ENCODE data around the gene MCM5. TPM values are rescaled to one million over a fixed set of nuclear protein-coding genes. Genes with fewer than 3 reads are reported as not detected.
"Not testable (repeated sequence)": the region's sequence is repeated elsewhere in the genome, so short reads cannot be mapped to it uniquely, and the experiment has no call there.

Gene MCM5
- total RNA-seq, 6 experiments from 2014 or later: 6.7 to 35.9 (median 13.4) TPM

GRCh38 chr22:35361001-35361558, 38.9 kb upstream of the MCM5 start:
- Histone ChIP-seq H3K4me3 (no peak overlapping the region), H3K27ac (no peak overlapping the region), H3K36me3 (no peaks in the 10 kb centered on the region), H3K4me1 (peaks cover 0 to 3% (median 0%) of the 10 kb centered on the region in 4 donors), H3K27me3 (no peaks in the 10 kb centered on the region), H3K9me3 (no peaks in the 10 kb centered on the region)
- ATAC-seq (no peak), DNase-seq (no peak)
- WGBS (ENCODE audit: insufficient coverage, low coverage, low lambda C conversion rate, missing lambda C conversion rate): 11% methylated on average over 3 of the region's 6 CpGs
- TF ChIP-seq POLR2A (IDR thresholded peaks at IDR 0.05): no peak
- TF ChIP-seq, protein P1, sequence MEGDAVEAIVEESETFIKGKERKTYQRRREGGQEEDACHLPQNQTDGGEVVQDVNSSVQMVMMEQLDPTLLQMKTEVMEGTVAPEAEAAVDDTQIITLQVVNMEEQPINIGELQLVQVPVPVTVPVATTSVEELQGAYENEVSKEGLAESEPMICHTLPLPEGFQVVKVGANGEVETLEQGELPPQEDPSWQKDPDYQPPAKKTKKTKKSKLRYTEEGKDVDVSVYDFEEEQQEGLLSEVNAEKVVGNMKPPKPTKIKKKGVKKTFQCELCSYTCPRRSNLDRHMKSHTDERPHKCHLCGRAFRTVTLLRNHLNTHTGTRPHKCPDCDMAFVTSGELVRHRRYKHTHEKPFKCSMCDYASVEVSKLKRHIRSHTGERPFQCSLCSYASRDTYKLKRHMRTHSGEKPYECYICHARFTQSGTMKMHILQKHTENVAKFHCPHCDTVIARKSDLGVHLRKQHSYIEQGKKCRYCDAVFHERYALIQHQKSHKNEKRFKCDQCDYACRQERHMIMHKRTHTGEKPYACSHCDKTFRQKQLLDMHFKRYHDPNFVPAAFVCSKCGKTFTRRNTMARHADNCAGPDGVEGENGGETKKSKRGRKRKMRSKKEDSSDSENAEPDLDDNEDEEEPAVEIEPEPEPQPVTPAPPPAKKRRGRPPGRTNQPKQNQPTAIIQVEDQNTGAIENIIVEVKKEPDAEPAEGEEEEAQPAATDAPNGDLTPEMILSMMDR (IDR thresholded peaks at IDR 0.05): no peak
- intact Hi-C loops (cut with DNase I): no loop called here

GRCh38 chr22:35363566-35364086, 36.3 kb upstream of the MCM5 start:
- no peaks in the 10 kb centered on the region for H3K4me1 ChIP-seq
- WGBS (ENCODE audit: insufficient coverage, low coverage, low lambda C conversion rate, missing lambda C conversion rate): 83% methylated on average over 7 of the region's 11 CpGs
- H3K27ac ChIP-seq: no peak overlapping the region
- H3K9me3 ChIP-seq: no peaks in the 10 kb centered on the region
- intact Hi-C loops (cut with DNase I): no loop called here
- no peak for DNase-seq
- H3K36me3 ChIP-seq: no peaks in the 10 kb centered on the region
- no peaks in the 10 kb centered on the region for H3K27me3 ChIP-seq
- TF ChIP-seq POLR2A (IDR thresholded peaks at IDR 0.05): no peak
- TF ChIP-seq, protein P1 (IDR thresholded peaks at IDR 0.05): no peak
- no peak for ATAC-seq
- H3K4me3 ChIP-seq: no peak overlapping the region

DNA sequence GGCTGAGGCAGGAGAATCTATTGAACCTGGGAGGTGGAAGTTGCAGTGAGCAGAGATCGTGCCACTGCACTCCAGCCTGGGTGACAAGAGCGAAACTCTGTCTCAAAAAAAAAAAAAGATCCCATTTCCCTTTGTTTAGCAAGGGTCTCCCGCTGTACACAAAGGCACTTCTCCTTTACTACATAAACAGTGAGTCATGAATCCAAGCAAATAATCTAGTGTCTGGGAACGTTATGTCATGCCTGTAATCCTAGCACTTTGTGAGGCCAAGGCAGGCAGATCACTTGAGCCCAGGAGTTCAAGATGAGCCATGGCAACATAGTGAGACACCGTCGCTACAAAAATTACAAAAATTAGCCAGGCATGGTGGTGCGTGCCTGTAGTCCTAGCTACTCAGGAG, 35.7 kb upstream of the MCM5 start:
- not testable (repeated sequence) for DNase-seq
- peak in 2 of 4 donors; percentile 39 to 44 for ATAC-seq

DNA sequence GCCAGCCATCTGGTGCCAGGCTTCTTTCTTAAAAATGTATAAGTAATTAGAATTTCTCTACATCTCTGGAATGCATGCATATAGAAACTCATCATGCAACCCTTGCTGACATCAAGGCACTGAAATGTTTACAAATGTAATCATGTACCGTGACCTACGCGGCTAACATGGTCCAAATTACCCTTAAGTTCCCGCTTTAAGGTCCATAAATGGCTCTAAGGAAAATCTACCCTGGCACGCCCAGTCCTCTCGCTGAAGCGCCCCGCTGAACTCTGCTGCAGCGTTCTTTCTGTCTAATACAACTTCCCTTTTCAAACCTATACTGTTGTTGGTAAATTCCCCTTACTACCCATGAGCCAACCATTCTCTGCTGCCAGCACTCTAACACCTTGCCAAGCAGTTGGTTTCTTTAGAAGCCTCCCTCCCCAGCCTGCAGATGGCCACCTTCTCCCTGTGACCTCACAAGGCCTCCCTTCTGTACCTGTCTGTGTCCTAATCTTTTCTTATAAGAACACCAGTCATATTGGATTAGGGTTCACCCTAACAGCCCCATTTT, 32.5 kb upstream of the MCM5 start:
- ATAC-seq (peak in 2 of 4 donors; percentile 6 to 21), DNase-seq (no peak)
- Histone ChIP-seq H3K27me3 (no peaks in the 10 kb centered on the region), H3K4me3 (no peak overlapping the region), H3K27ac (peak overlapping the region in 1 of 3 donors; percentile 3), H3K36me3 (no peaks in the 10 kb centered on the region), H3K4me1 (peaks cover 0 to 10% (median 2%) of the 10 kb centered on the region in 4 donors), H3K9me3 (no peaks in the 10 kb centered on the region)
- intact Hi-C loops (cut with DNase I): no loop called here
- 56% methylated on average over 9 of the region's 9 CpGs for WGBS (ENCODE audit: insufficient coverage, low coverage, low lambda C conversion rate, missing lambda C conversion rate)
- TF ChIP-seq POLR2A (IDR thresholded peaks at IDR 0.05): no peak
- TF ChIP-seq, protein P1 (IDR thresholded peaks at IDR 0.05): no peak

More for the DNA sequence above, 35.7 kb upstream of the MCM5 start:
- intact Hi-C loops (cut with DNase I); H3K4me1 ChIP-seq; H3K36me3 ChIP-seq; H3K9me3 ChIP-seq; H3K27me3 ChIP-seq; H3K27ac ChIP-seq; H3K4me3 ChIP-seq: not testable (repeated sequence)
- WGBS (ENCODE audit: insufficient coverage, low coverage, low lambda C conversion rate, missing lambda C conversion rate): 63% methylated on average over 6 of the region's 7 CpGs

GRCh38 chr22:35368386-35368785, 31.6 kb upstream of the MCM5 start:
- Histone ChIP-seq H3K36me3 (no peaks in the 10 kb centered on the region), H3K4me1 (peaks cover 0 to 10% (median 2%) of the 10 kb centered on the region in 4 donors), H3K9me3 (no peaks in the 10 kb centered on the region), H3K27me3 (no peaks in the 10 kb centered on the region), H3K27ac (no peak overlapping the region), H3K4me3 (no peak overlapping the region)
- 42% methylated on average over 2 of the region's 6 CpGs for WGBS (ENCODE audit: insufficient coverage, low coverage, low lambda C conversion rate, missing lambda C conversion rate)
- DNase-seq (no peak), ATAC-seq (peak in 1 of 4 donors; percentile 10)
- intact Hi-C loops (cut with DNase I): no loop called here
- TF ChIP-seq POLR2A (IDR thresholded peaks at IDR 0.05): no peak
- TF ChIP-seq, protein P1 (IDR thresholded peaks at IDR 0.05): no peak
